Measurements from ENCODE around the gene GMFB. TPM values are rescaled to one million over a fixed set of nuclear protein-coding genes. Genes with fewer than 3 reads are reported as not detected.

GMFB gene
- total and polyA plus RNA-seq, 4 donors = 72.8 to 223 (median 104) TPM

DNA sequence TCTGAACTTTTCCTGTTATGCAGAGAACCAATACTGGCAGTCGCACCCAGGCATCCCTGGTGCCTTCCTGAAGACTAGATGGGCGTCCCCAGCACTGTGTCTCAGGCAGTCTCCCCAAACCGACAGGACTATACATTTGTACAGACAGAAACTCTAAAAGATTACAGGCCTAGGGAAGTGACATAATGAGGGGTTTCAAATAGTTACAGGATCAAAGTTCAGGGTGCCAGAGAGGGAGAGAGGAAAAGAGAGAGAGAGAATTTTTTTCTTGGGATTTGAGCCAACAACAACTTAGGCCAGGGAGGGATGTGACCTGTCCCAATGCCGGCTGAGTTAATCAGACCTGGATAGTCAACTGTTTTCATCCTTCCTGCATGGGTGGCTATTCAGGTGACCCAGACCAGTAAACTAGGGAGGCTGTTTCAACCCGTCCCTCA is 9.3 kb upstream of the GMFB start:
- no peak overlapping the region for H3K4me3 ChIP-seq (ENCODE audit: low read depth, low read length)
- H3K4me1 ChIP-seq (ENCODE audit: control insufficient read depth, insufficient read depth, low read length) = no peaks in the 10 kb centered on the region
- no peaks in the 10 kb centered on the region for H3K36me3 ChIP-seq (ENCODE audit: control insufficient read depth, insufficient read depth, low read length)
- H3K27ac ChIP-seq (ENCODE audit: low read depth, low read length) = no peak overlapping the region
- no peak for DNase-seq (ENCODE audit: low read depth in 4 of 6, low spot score in 6 of 6)
- no peaks in the 10 kb centered on the region for H3K27me3 ChIP-seq (ENCODE audit: control insufficient read depth, insufficient read depth, low read length)
- H3K9me3 ChIP-seq (ENCODE audit: control insufficient read depth, insufficient read depth, low read length) = no peaks in the 10 kb centered on the region
- 100% methylated on average over 2 of the region's 5 CpGs for WGBS (ENCODE audit: insufficient coverage)

DNA sequence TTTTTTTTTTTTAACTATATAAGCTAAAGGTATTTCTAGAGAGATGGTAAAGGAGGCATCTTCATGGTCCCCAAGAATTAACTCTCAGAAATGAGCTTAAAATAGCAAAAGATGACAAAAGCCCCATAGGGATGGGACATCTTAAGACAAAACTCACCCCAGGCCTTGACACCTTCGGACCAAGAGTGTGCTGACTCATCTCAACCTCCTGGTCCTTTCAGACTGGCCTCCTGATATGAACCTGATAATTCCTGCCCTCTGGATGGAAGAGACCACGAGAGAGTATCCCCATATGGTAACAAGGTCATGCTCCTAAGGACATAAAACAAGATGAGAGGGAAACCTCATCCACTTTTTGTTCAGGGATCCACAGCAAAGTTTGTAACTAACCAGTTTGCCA is 8.4 kb upstream of the GMFB start:
- Histone ChIP-seq H3K4me3 (ENCODE audit: low read depth, low read length) (no peak overlapping the region), H3K27me3 (ENCODE audit: control insufficient read depth, insufficient read depth, low read length) (no peaks in the 10 kb centered on the region), H3K9me3 (ENCODE audit: control insufficient read depth, insufficient read depth, low read length) (no peaks in the 10 kb centered on the region), H3K36me3 (ENCODE audit: control insufficient read depth, insufficient read depth, low read length) (no peaks in the 10 kb centered on the region), H3K27ac (ENCODE audit: low read depth, low read length) (no peak overlapping the region), H3K4me1 (ENCODE audit: control insufficient read depth, insufficient read depth, low read length) (no peaks in the 10 kb centered on the region)
- no peak for DNase-seq (ENCODE audit: low read depth in 4 of 6, low spot score in 6 of 6)
- no CpG with 5 or more reads among the region's 2 CpGs for WGBS (ENCODE audit: insufficient coverage)

DNA sequence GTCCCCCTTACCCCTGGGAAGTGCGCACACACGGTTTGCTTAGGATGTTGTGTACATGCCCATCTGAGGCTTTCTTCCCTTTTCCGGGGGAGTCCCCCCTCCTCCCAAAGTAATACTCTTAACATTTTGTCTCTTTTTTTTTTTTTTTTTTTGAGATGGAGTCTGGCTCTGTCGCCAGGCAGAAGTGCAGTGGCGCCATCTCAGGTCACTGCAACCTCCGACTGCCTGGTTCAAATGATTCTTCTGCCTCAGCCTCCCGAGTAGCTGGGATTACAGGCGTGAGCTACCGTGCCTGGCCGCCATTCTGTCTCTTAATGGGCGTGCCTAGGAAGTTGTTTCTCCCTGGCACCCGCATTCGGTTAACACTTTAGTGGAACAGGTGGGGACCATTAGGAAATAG is 4.5 kb upstream of the GMFB start:
- Histone ChIP-seq H3K9me3 (ENCODE audit: control insufficient read depth, insufficient read depth, low read length) (no peaks in the 10 kb centered on the region), H3K27me3 (ENCODE audit: control insufficient read depth, insufficient read depth, low read length) (no peaks in the 10 kb centered on the region), H3K36me3 (ENCODE audit: control insufficient read depth, insufficient read depth, low read length) (no peaks in the 10 kb centered on the region), H3K4me3 (ENCODE audit: low read depth, low read length) (no peak overlapping the region), H3K27ac (ENCODE audit: low read depth, low read length) (no peak overlapping the region), H3K4me1 (ENCODE audit: control insufficient read depth, insufficient read depth, low read length) (peaks cover 8% of the 10 kb centered on the region)
- 65% methylated on average over 8 of the region's 13 CpGs for WGBS (ENCODE audit: insufficient coverage)
- no peak for DNase-seq (ENCODE audit: low read depth in 4 of 6, low spot score in 6 of 6)

DNA sequence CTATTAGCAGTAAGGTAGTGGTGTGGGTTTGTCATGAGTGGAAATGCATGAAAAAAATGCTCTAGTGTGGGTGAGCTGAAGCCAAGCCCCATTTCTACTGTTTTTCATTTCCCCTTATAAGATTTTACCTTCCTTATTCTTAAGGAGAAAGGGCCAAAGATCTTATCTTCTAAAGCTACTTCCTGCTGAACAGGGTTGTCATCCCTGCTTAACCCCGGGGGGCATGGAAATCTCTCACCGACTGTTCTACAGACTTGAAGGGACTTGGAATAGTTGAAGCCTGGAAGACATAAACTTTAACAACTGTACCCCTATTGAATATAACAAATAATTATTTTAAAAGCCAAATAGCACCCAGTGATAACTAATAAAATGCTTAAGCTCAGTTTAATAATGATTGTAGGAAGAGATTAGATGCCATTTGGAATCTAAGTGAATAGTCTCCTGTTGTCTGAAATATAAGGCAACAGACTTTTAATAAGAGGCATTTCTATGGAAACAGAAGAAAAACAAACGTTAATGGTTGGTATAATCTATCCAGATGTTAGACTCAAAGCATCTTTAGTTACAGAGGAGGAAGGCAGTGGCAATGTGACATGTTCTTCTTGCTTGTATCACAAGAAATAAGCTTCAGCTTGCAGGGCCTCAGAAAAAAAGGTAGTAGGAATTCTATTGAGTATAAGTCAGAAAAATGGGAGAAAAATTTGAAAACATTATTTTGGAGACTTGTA is 1.8 kb upstream of the GMFB start:
- H3K27me3 ChIP-seq (ENCODE audit: control insufficient read depth, insufficient read depth, low read length) = no peaks in the 10 kb centered on the region
- no peaks in the 10 kb centered on the region for H3K36me3 ChIP-seq (ENCODE audit: control insufficient read depth, insufficient read depth, low read length)
- DNase-seq (ENCODE audit: low read depth in 4 of 6, low spot score in 6 of 6) = peak in 1 of 6 donors; percentile 34
- no peaks in the 10 kb centered on the region for H3K9me3 ChIP-seq (ENCODE audit: control insufficient read depth, insufficient read depth, low read length)
- H3K4me1 ChIP-seq (ENCODE audit: control insufficient read depth, insufficient read depth, low read length) = peaks cover 18% of the 10 kb centered on the region
- WGBS (ENCODE audit: insufficient coverage) = no CpG with 5 or more reads among the region's 3 CpGs
- no peak overlapping the region for H3K27ac ChIP-seq (ENCODE audit: low read depth, low read length)
- H3K4me3 ChIP-seq (ENCODE audit: low read depth, low read length) = no peak overlapping the region

DNA sequence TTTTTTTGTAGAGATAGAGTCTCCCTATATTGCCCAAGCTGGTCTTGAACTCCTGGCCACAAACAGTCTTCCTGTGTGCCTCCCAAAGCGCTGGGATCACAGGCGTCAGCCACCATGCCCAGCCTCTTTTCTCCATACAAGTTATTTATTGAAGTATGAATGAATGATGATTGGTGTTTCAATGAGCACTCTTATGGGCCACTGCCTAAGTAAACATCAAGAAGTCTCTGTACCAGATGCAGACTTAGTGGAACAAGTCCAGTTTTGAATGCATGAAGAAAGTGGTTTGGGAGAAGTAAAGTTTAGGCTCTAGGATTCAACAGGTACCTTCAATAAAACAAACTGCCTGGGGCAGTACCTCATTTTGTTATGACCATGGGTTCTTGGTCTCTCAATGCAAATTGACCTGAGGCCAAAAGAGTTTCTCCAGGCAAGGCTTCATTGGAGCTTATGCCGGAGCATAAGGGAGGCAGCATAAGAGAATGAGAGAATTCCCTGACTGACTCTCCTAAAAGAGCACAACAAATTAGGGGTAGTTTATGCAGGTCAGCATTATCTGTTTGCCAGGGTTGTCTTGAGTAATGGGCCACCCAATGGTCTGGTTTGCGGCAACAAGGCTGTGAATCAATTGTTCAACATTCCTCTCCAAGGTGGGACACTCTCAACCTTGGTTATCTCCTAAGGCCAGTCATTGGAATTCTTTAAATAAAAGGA is 1.1 kb upstream of the GMFB start:
- H3K36me3 ChIP-seq (ENCODE audit: control insufficient read depth, insufficient read depth, low read length) = no peaks in the 10 kb centered on the region
- no peaks in the 10 kb centered on the region for H3K9me3 ChIP-seq (ENCODE audit: control insufficient read depth, insufficient read depth, low read length)
- no peak overlapping the region for H3K27ac ChIP-seq (ENCODE audit: low read depth, low read length)
- no peak for DNase-seq (ENCODE audit: low read depth in 4 of 6, low spot score in 6 of 6)
- no peaks in the 10 kb centered on the region for H3K27me3 ChIP-seq (ENCODE audit: control insufficient read depth, insufficient read depth, low read length)
- no peak overlapping the region for H3K4me3 ChIP-seq (ENCODE audit: low read depth, low read length)
- 95% methylated on average over 2 of the region's 4 CpGs for WGBS (ENCODE audit: insufficient coverage)
- peaks cover 18% of the 10 kb centered on the region for H3K4me1 ChIP-seq (ENCODE audit: control insufficient read depth, insufficient read depth, low read length)

DNA sequence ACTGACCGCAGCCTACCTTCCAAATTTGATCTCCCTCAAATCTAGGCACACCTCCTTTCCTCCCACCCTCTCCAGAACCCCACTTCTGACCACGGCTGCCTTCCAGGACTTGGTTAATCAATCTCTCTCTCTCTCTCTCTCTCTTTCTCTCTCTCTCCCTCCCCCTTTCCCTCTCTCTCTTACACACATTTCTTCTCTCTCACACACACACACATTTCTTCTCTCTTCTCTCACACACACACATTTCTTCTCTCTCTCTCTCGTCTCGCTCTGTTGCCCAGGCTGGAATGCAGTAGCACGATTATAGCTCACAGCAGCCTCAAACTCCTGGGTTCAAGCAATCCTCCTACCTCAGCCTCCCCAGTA is 521 bp upstream of the GMFB start:
- WGBS (ENCODE audit: insufficient coverage) = 19% methylated on average over 3 of the region's 5 CpGs
- Histone ChIP-seq H3K27ac (ENCODE audit: low read depth, low read length) (peak overlapping the region; percentile 95), H3K36me3 (ENCODE audit: control insufficient read depth, insufficient read depth, low read length) (no peaks in the 10 kb centered on the region), H3K9me3 (ENCODE audit: control insufficient read depth, insufficient read depth, low read length) (no peaks in the 10 kb centered on the region), H3K27me3 (ENCODE audit: control insufficient read depth, insufficient read depth, low read length) (no peaks in the 10 kb centered on the region), H3K4me1 (ENCODE audit: control insufficient read depth, insufficient read depth, low read length) (peaks cover 18% of the 10 kb centered on the region), H3K4me3 (ENCODE audit: low read depth, low read length) (peak overlapping the region; percentile 88)
- no peak for DNase-seq (ENCODE audit: low read depth in 4 of 6, low spot score in 6 of 6)

DNA sequence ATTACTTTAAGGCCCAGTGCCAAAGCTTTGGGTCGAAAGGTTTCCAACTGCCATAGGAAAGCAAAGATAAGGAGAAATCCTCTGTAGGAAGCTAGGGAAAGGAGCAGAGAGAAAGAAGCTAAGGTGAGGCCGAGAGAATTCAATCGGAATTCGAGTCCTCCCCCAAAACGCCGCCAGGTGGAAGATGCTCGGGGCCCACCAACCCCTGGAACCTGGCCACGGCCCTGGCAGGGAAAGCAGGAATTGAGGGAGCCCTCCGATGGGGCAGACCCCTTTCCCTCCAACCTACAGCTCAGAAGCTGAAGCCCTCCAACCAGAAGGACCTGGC is 498 bp downstream of the GMFB start:
- H3K9me3 ChIP-seq (ENCODE audit: control insufficient read depth, insufficient read depth, low read length) = no peaks in the 10 kb centered on the region
- H3K27me3 ChIP-seq (ENCODE audit: control insufficient read depth, insufficient read depth, low read length) = no peaks in the 10 kb centered on the region
- H3K36me3 ChIP-seq (ENCODE audit: control insufficient read depth, insufficient read depth, low read length) = no peaks in the 10 kb centered on the region
- H3K27ac ChIP-seq (ENCODE audit: low read depth, low read length) = peak overlapping the region; percentile 95
- peak overlapping the region; percentile 88 for H3K4me3 ChIP-seq (ENCODE audit: low read depth, low read length)
- H3K4me1 ChIP-seq (ENCODE audit: control insufficient read depth, insufficient read depth, low read length) = peaks cover 18% of the 10 kb centered on the region
- WGBS (ENCODE audit: insufficient coverage) = 0% methylated on average over 8 of the region's 9 CpGs
- peak in 1 of 6 donors; percentile 33 for DNase-seq (ENCODE audit: low read depth in 4 of 6, low spot score in 6 of 6)

DNA sequence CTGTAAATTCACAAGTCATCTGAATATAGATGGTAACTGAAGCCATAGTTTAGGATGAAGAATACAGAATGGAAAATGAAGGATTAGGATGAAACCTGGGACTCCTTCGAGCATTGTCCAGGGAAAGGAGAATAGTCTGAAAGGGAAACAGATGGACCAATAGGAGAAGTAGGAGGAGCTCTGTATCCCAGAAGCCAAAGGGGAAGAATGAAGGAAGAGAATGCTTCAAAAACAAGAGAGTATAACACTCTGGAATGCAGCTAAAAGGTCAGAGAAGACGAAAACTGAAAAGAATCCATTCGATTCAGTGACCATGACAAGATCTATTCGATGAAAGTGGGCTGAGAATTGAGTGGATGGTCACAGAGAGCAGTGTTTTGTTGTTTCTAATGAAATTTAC is 1.0 kb downstream of the GMFB start:
- no peaks in the 10 kb centered on the region for H3K27me3 ChIP-seq (ENCODE audit: control insufficient read depth, insufficient read depth, low read length)
- peak overlapping the region; percentile 88 for H3K4me3 ChIP-seq (ENCODE audit: low read depth, low read length)
- 9% methylated on average over 1 of the region's 4 CpGs for WGBS (ENCODE audit: insufficient coverage)
- peak overlapping the region; percentile 95 for H3K27ac ChIP-seq (ENCODE audit: low read depth, low read length)
- no peaks in the 10 kb centered on the region for H3K36me3 ChIP-seq (ENCODE audit: control insufficient read depth, insufficient read depth, low read length)
- H3K4me1 ChIP-seq (ENCODE audit: control insufficient read depth, insufficient read depth, low read length) = peaks cover 18% of the 10 kb centered on the region
- DNase-seq (ENCODE audit: low read depth in 4 of 6, low spot score in 6 of 6) = peak in 2 of 6 donors; percentile 19 to 37
- H3K9me3 ChIP-seq (ENCODE audit: control insufficient read depth, insufficient read depth, low read length) = no peaks in the 10 kb centered on the region

DNA sequence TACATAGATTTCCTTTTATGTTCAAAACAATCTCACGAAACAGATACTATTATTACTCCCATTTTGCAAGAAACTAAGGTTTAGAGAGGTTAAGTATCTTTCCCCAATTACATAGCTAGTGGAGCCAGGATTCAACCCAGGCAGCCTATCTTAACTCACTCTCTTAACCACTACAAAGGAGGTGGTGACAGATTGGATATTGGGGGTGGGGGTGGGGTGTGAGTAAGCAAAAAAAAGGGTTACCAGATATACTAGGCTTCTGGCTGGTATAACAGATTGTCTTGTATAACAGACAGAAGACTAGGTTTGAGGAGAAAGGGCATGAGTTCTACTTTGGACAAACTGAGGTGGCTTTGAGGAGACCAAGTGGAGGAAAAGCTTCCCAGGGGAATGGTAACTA is 2.1 kb downstream of the GMFB start:
- no peak for DNase-seq (ENCODE audit: low read depth in 4 of 6, low spot score in 6 of 6)
- H3K4me3 ChIP-seq (ENCODE audit: low read depth, low read length) = no peak overlapping the region
- H3K27me3 ChIP-seq (ENCODE audit: control insufficient read depth, insufficient read depth, low read length) = no peaks in the 10 kb centered on the region
- H3K9me3 ChIP-seq (ENCODE audit: control insufficient read depth, insufficient read depth, low read length) = no peaks in the 10 kb centered on the region
- H3K36me3 ChIP-seq (ENCODE audit: control insufficient read depth, insufficient read depth, low read length) = no peaks in the 10 kb centered on the region
- no CpG with 5 or more reads among the region's 1 CpG for WGBS (ENCODE audit: insufficient coverage)
- H3K4me1 ChIP-seq (ENCODE audit: control insufficient read depth, insufficient read depth, low read length) = peaks cover 18% of the 10 kb centered on the region
- H3K27ac ChIP-seq (ENCODE audit: low read depth, low read length) = no peak overlapping the region

DNA sequence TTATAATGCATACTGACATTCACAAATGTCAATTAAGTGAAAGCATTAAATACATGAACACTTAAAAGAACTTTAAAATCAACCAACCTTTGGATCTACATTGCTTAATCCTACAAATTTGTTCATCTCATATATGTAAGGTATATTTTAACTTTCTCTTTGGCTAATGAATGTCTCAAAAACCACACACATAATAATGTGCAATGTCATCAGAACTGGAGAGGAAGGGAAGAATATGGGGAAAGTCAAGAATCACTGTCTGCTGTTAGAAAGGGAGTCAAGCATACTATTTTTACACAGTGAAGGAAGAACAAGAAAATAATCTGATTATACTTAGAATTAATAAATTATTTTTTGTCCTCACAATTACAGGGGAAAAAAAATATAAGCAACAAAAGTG is 4.9 kb downstream of the GMFB start:
- no peaks in the 10 kb centered on the region for H3K27me3 ChIP-seq (ENCODE audit: control insufficient read depth, insufficient read depth, low read length)
- no peaks in the 10 kb centered on the region for H3K9me3 ChIP-seq (ENCODE audit: control insufficient read depth, insufficient read depth, low read length)
- peaks cover 11% of the 10 kb centered on the region for H3K4me1 ChIP-seq (ENCODE audit: control insufficient read depth, insufficient read depth, low read length)
- no peak for DNase-seq (ENCODE audit: low read depth in 4 of 6, low spot score in 6 of 6)
- H3K27ac ChIP-seq (ENCODE audit: low read depth, low read length) = no peak overlapping the region
- H3K36me3 ChIP-seq (ENCODE audit: control insufficient read depth, insufficient read depth, low read length) = no peaks in the 10 kb centered on the region
- no peak overlapping the region for H3K4me3 ChIP-seq (ENCODE audit: low read depth, low read length)
